ENCODE results near the gene RNF212.

DNA sequence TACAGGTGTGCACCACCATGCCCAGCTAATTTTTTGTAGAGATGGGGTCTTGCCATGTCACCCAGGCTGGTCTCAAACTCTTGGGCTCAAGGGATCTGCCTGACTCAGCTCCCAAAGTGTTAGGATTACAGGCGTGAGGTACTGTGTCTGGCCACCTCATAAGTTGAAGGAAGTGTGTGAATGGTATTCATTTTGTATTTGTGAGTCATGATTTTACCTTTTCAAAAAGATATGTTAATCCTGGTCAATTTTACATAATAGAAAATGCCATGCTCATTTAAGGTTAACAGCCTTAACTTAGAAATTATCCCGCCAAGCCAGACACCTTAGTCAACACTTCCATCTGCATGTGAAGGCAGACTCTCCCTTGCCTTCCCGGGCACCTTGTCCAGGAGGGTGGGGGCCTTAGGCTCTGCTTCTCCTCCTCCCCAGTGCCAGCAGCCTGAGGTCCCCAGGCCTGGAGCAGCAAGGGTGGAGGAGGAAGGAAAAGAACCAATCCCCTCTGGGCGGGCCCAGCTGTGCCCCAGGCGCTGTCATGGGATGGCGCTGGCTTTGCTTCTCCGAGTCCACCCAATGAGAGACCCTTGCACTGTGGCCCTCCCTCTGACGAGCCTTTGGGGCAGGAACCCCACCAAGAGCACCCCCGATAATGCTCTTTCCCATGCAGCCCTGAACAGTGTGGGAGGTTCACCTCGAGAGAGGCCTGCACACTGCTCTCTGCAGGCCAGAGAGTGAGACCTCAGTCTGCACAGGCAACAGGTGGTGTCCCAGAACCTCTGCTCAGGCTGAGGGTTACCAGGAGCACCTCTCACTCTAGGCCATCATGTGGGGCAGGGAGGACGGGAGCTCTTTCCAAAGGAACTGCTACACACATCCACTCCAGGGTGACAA, 37.3 kb downstream of the RNF212 start:
- TF ChIP-seq POLR2AphosphoS5 (IDR thresholded peaks at IDR 0.05): no peak
- TF ChIP-seq, protein P1, sequence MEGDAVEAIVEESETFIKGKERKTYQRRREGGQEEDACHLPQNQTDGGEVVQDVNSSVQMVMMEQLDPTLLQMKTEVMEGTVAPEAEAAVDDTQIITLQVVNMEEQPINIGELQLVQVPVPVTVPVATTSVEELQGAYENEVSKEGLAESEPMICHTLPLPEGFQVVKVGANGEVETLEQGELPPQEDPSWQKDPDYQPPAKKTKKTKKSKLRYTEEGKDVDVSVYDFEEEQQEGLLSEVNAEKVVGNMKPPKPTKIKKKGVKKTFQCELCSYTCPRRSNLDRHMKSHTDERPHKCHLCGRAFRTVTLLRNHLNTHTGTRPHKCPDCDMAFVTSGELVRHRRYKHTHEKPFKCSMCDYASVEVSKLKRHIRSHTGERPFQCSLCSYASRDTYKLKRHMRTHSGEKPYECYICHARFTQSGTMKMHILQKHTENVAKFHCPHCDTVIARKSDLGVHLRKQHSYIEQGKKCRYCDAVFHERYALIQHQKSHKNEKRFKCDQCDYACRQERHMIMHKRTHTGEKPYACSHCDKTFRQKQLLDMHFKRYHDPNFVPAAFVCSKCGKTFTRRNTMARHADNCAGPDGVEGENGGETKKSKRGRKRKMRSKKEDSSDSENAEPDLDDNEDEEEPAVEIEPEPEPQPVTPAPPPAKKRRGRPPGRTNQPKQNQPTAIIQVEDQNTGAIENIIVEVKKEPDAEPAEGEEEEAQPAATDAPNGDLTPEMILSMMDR (IDR thresholded peaks at IDR 0.05): no peak
- TF ChIP-seq EP300 (IDR thresholded peaks at IDR 0.05): no peak

All from esophagus muscularis mucosa (tissue), 4 donors.